Stimulated activated effector memory CD8-positive, alpha-beta T cell treated with anti-CD3 and anti-CD28 coated beads, Interleukin-12 subunit alpha, Interleukin-12 subunit beta, amount 100 ng/mL, for 72 hours (primary cell): ENCODE data around the gene DAGLB.
"Not testable (repeated sequence)": the region's sequence is repeated elsewhere in the genome, so short reads cannot be mapped to it uniquely, and the experiment has no call there.

ENCODE experiments used
- ATAC-seq: fragments of 150-1000 bp; cut with Tn5 transposase; 2 replicates; pipeline ENCODE4 v1.10.0; 2021
- DNase-seq, 2 donors: peaks; one replicate each; pipeline ENCODE4 v3.0.0; 2021 to 2022; ENCODE audit warnings: low spot score in 2 of 2
- H3K27ac Mint-ChIP-seq: one replicate; pipeline ENCODE4 v1.8.0; 2022; ENCODE audit warnings: mild to moderate bottlenecking, mixed read lengths
- H3K36me3 Mint-ChIP-seq: one replicate; pipeline ENCODE4 v1.8.0; 2022; ENCODE audit warnings: mild to moderate bottlenecking, mixed read lengths
- H3K4me1 Mint-ChIP-seq: one replicate; pipeline ENCODE4 v1.8.0; 2022; ENCODE audit warnings: mixed read lengths
- H3K4me3 Mint-ChIP-seq: one replicate; pipeline ENCODE4 v1.8.0; 2022; ENCODE audit warnings: mild to moderate bottlenecking, mixed read lengths
- H3K9me3 Mint-ChIP-seq: one replicate; pipeline ENCODE4 v1.8.0; 2022; ENCODE audit warnings: mixed read lengths

DAGLB gene

GRCh38 chr7:6401536-6401935, 46.2 kb downstream of the DAGLB start:
- Mint-ChIP-seq H3K9me3 (no peaks in the 10 kb centered on the region), H3K4me3 (no peak overlapping the region), H3K27ac (no peak overlapping the region), H3K36me3 (peaks cover 83% of the 10 kb centered on the region), H3K4me1 (peaks cover 1% of the 10 kb centered on the region)
- ATAC-seq = no peak
- DNase-seq = no peak

GRCh38 chr7:6400243-6401105, 47.3 kb downstream of the DAGLB start:
- not testable (repeated sequence) for ATAC-seq, H3K9me3 Mint-ChIP-seq, DNase-seq, H3K4me3 Mint-ChIP-seq, H3K27ac Mint-ChIP-seq
- Mint-ChIP-seq H3K4me1 (peaks cover 12% of the 10 kb centered on the region), H3K36me3 (peaks cover 83% of the 10 kb centered on the region)

GRCh38 chr7:6399351-6399750, 48.4 kb downstream of the DAGLB start:
- no peak for DNase-seq
- no peak for ATAC-seq
- Mint-ChIP-seq H3K4me3 (no peak overlapping the region), H3K36me3 (peaks cover 82% of the 10 kb centered on the region), H3K4me1 (peaks cover 20% of the 10 kb centered on the region), H3K9me3 (no peaks in the 10 kb centered on the region), H3K27ac (no peak overlapping the region)

GRCh38 chr7:6398943-6399342, 48.8 kb downstream of the DAGLB start:
- Mint-ChIP-seq H3K4me3 (no peak overlapping the region), H3K27ac (no peak overlapping the region), H3K4me1 (peaks cover 24% of the 10 kb centered on the region)

GRCh38 chr7:6397759-6398495, 49.8 kb downstream of the DAGLB start:
- Mint-ChIP-seq H3K36me3 (peaks cover 82% of the 10 kb centered on the region), H3K27ac (peak overlapping the region; percentile 60), H3K4me1 (peaks cover 34% of the 10 kb centered on the region)
- not testable (repeated sequence) for H3K9me3 Mint-ChIP-seq, DNase-seq, ATAC-seq, H3K4me3 Mint-ChIP-seq

More at GRCh38 chr7:6398943-6399342, 48.8 kb downstream of the DAGLB start:
- no peak for DNase-seq
- no peaks in the 10 kb centered on the region for H3K9me3 Mint-ChIP-seq
- no peak for ATAC-seq
- peaks cover 82% of the 10 kb centered on the region for H3K36me3 Mint-ChIP-seq

GRCh38 chr7:6395898-6396595, 51.7 kb downstream of the DAGLB start:
- Mint-ChIP-seq H3K36me3 (peaks cover 82% of the 10 kb centered on the region), H3K4me3 (no peak overlapping the region), H3K27ac (peak overlapping the region; percentile 92), H3K4me1 (peaks cover 52% of the 10 kb centered on the region), H3K9me3 (no peaks in the 10 kb centered on the region)
- no peak for DNase-seq
- ATAC-seq = no peak

GRCh38 chr7:6394114-6394513, 53.6 kb downstream of the DAGLB start:
- DNase-seq (no peak), ATAC-seq (no peak)
- Mint-ChIP-seq H3K27ac (peak overlapping the region; percentile 93), H3K9me3 (no peaks in the 10 kb centered on the region), H3K4me3 (no peak overlapping the region), H3K36me3 (peaks cover 82% of the 10 kb centered on the region), H3K4me1 (peaks cover 55% of the 10 kb centered on the region)

- H3K36me3 Mint-ChIP-seq = peaks cover 82% of the 10 kb centered on the region
- ATAC-seq (no peak), DNase-seq (no peak)
- H3K4me1 Mint-ChIP-seq = peaks cover 55% of the 10 kb centered on the region
- peak overlapping the region; percentile 93 for H3K27ac Mint-ChIP-seq
- H3K9me3 Mint-ChIP-seq = no peaks in the 10 kb centered on the region
- H3K4me3 Mint-ChIP-seq = peak overlapping the region; percentile 41
Measured at GRCh38 chr7:6393667-6394056, 54.1 kb downstream of the DAGLB start.

GRCh38 chr7:6392712-6393666, 54.8 kb downstream of the DAGLB start:
- Mint-ChIP-seq H3K36me3 (peaks cover 86% of the 10 kb centered on the region), H3K27ac (peak overlapping the region; percentile 93), H3K4me1 (peaks cover 57% of the 10 kb centered on the region), H3K4me3 (peak overlapping the region; percentile 41), H3K9me3 (no peaks in the 10 kb centered on the region)
- ATAC-seq (peak; percentile 99), DNase-seq (peak; percentile 32 to 63)

- Mint-ChIP-seq H3K4me1 (peaks cover 62% of the 10 kb centered on the region), H3K27ac (no peak overlapping the region), H3K36me3 (peaks cover 96% of the 10 kb centered on the region), H3K4me3 (no peak overlapping the region), H3K9me3 (no peaks in the 10 kb centered on the region)
- DNase-seq (no peak), ATAC-seq (no peak)
Measured at GRCh38 chr7:6389728-6390127, 58.0 kb downstream of the DAGLB start.

GRCh38 chr7:6387734-6388294, 59.9 kb downstream of the DAGLB start:
- Mint-ChIP-seq H3K4me1 (peaks cover 53% of the 10 kb centered on the region), H3K4me3 (no peak overlapping the region)

GRCh38 chr7:6386779-6387178, 61.0 kb downstream of the DAGLB start:
- Mint-ChIP-seq H3K36me3 (peaks cover 73% of the 10 kb centered on the region), H3K27ac (peak overlapping the region; percentile 68), H3K9me3 (no peaks in the 10 kb centered on the region), H3K4me1 (peaks cover 55% of the 10 kb centered on the region), H3K4me3 (no peak overlapping the region)
- DNase-seq (no peak), ATAC-seq (no peak)

More at GRCh38 chr7:6387734-6388294, 59.9 kb downstream of the DAGLB start:
- peaks cover 78% of the 10 kb centered on the region for H3K36me3 Mint-ChIP-seq
- DNase-seq (no peak), ATAC-seq (no peak)
- no peaks in the 10 kb centered on the region for H3K9me3 Mint-ChIP-seq
- peak overlapping the region; percentile 10 for H3K27ac Mint-ChIP-seq

GRCh38 chr7:6385909-6386560, 61.7 kb downstream of the DAGLB start:
- peak overlapping the region; percentile 68 for H3K27ac Mint-ChIP-seq
- H3K4me1 Mint-ChIP-seq = peaks cover 50% of the 10 kb centered on the region
- peak; percentile 67 for ATAC-seq

More at GRCh38 chr7:6385909-6386560, 61.7 kb downstream of the DAGLB start:
- H3K4me3 Mint-ChIP-seq = no peak overlapping the region
- H3K36me3 Mint-ChIP-seq = peaks cover 71% of the 10 kb centered on the region
- no peak for DNase-seq
- no peaks in the 10 kb centered on the region for H3K9me3 Mint-ChIP-seq
